NCI-H226 (cell line): ENCODE data around the gene AMTN.
"Not testable (repeated sequence)": the region's sequence is repeated elsewhere in the genome, so short reads cannot be mapped to it uniquely, and the experiment has no call there.

Source experiments
- DNase-seq: peaks from one replicate; pipeline ENCODE4 v3.0.0-alpha.2; 2015

AMTN gene

GRCh38 chr4:70518269-70518668 is at the start of gene AMTN:
TSS of gene AMTN (plus strand) at chr4:70518569. CDS start at chr4:70518778, 209 bp downstream.
- no peak for DNase-seq

- no peak for DNase-seq
Observed at GRCh38 chr4:70471897-70472296, 46.5 kb upstream of the AMTN start, which contains the start of gene MUC7. TSS of gene MUC7 (plus strand) at chr4:70472197. CDS start at chr4:70474022, 1,825 bp downstream.

GRCh38 chr4:70473679-70474078 is 44.7 kb upstream of the AMTN start:
- DNase-seq: no peak

GRCh38 chr4:70488748-70489147 is 29.6 kb upstream of the AMTN start:
- no peak for DNase-seq

GRCh38 chr4:70496231-70496630 is 22.1 kb upstream of the AMTN start:
- DNase-seq: no peak

- DNase-seq: not testable (repeated sequence)
Observed at GRCh38 chr4:70501838-70502237, 16.5 kb upstream of the AMTN start.

GRCh38 chr4:70504733-70505132 is 13.6 kb upstream of the AMTN start:
- no peak for DNase-seq

- DNase-seq: no peak
Observed at GRCh38 chr4:70505151-70505748, 13.1 kb upstream of the AMTN start.

- peak; percentile 43 for DNase-seq
Observed at GRCh38 chr4:70508801-70509200, 9.6 kb upstream of the AMTN start.

- DNase-seq: no peak
Observed at GRCh38 chr4:70511365-70511764, 7.0 kb upstream of the AMTN start.

- peak; percentile 49 for DNase-seq
Observed at GRCh38 chr4:70515367-70516250, 2.8 kb upstream of the AMTN start.

GRCh38 chr4:70518716-70519115 is 347 bp downstream of the AMTN start:
- DNase-seq: peak; percentile 12

- no peak for DNase-seq
Observed at GRCh38 chr4:70522626-70523025, 4.3 kb downstream of the AMTN start.

GRCh38 chr4:70530997-70531396 is 12.6 kb downstream of the AMTN start:
- no peak for DNase-seq

- DNase-seq: no peak
Observed at GRCh38 chr4:70531981-70532380, 13.6 kb downstream of the AMTN start.

GRCh38 chr4:70533211-70533610 is 14.8 kb downstream of the AMTN start:
- no peak for DNase-seq

- no peak for DNase-seq
Observed at GRCh38 chr4:70533791-70534190, 15.4 kb downstream of the AMTN start.

- DNase-seq: not testable (repeated sequence)
Observed at GRCh38 chr4:70534886-70535285, 16.5 kb downstream of the AMTN start.

GRCh38 chr4:70538869-70539268 is 20.5 kb downstream of the AMTN start:
- no peak for DNase-seq

GRCh38 chr4:70544279-70544868 is 26.0 kb downstream of the AMTN start:
- DNase-seq: no peak

- peak; percentile 66 for DNase-seq
Observed at GRCh38 chr4:70556856-70557255, 38.5 kb downstream of the AMTN start.

- peak; percentile 24 for DNase-seq
Observed at GRCh38 chr4:70559211-70559830, 41.0 kb downstream of the AMTN start.

- no peak for DNase-seq
Observed at GRCh38 chr4:70559924-70560323, 41.6 kb downstream of the AMTN start.
